ENCODE results near the gene GLIS1.

GLIS1 gene

GRCh38 chr1:53473463-53473862 lies 265.5 kb downstream of the GLIS1 start:
- no peak for DNase-seq

- no peak for DNase-seq
Measured at GRCh38 chr1:53471000-53471399, 268.0 kb downstream of the GLIS1 start.

- no peak for DNase-seq
Measured at GRCh38 chr1:53470584-53470983, 268.4 kb downstream of the GLIS1 start.

- no peak for DNase-seq
Measured at GRCh38 chr1:53470155-53470554, 268.8 kb downstream of the GLIS1 start.

- no peak for DNase-seq
Measured at GRCh38 chr1:53469373-53469772, 269.6 kb downstream of the GLIS1 start.

- DNase-seq: no peak
Measured at GRCh38 chr1:53468374-53468773, 270.6 kb downstream of the GLIS1 start.

GRCh38 chr1:53467391-53467790 lies 271.6 kb downstream of the GLIS1 start:
- DNase-seq: no peak

GRCh38 chr1:53465023-53465957 lies 273.7 kb downstream of the GLIS1 start:
- no peak for DNase-seq

- no peak for DNase-seq
Measured at GRCh38 chr1:53463961-53464899, 274.7 kb downstream of the GLIS1 start.

GRCh38 chr1:53462769-53463501 lies 276.0 kb downstream of the GLIS1 start:
- DNase-seq: no peak

GRCh38 chr1:53462193-53462592 lies 276.8 kb downstream of the GLIS1 start:
- no peak for DNase-seq

GRCh38 chr1:53461323-53462044 lies 277.5 kb downstream of the GLIS1 start:
- DNase-seq: no peak

GRCh38 chr1:53460666-53461322 lies 278.2 kb downstream of the GLIS1 start:
- DNase-seq: no peak

GRCh38 chr1:53460211-53460634 lies 278.7 kb downstream of the GLIS1 start:
- no peak for DNase-seq

- DNase-seq: no peak
Measured at GRCh38 chr1:53459321-53460175, 279.4 kb downstream of the GLIS1 start, which contains the start of gene DMRTB1. TSS of gene DMRTB1 (plus strand) at chr1:53459399. CDS start at chr1:53459454, 55 bp downstream.

- DNase-seq: no peak
Measured at GRCh38 chr1:53458634-53459033, 280.3 kb downstream of the GLIS1 start.

All from activated CD4-positive, alpha-beta T cell treated with anti-CD3 and anti-CD28 coated beads for 1 hour (primary cell).